Endothelial cell of umbilical vein (primary cell): ENCODE results near the gene ATP8A2. TPM values are rescaled to one million over a fixed set of nuclear protein-coding genes. Genes with fewer than 3 reads are reported as not detected.

Experiments used
- BruUV-seq: library from RNA; stranded (reverse); fragments of 400-500 nt; replicated peaks from 2 replicates; lab custom pipeline; 2021; lab: Mats Ljungman, UMichigan
- CTCF ChIA-PET: fragments of 300-600, 350-600 bp; sonication (Branson Sonifier 250); formaldehyde crosslinking; loops from one replicate; lab custom pipeline; 2021; ENCODE audit warnings: antibody characterized with exemption, inconsistent platforms; lab: Charles Lee
- POLR2A ChIA-PET: fragments of 300-600, 350-600 bp; sonication (Branson Sonifier 250); formaldehyde crosslinking; loops from one replicate; lab custom pipeline; 2021; ENCODE audit warnings: antibody characterized with exemption, inconsistent platforms; lab: Charles Lee
- DNase-seq: peaks from one replicate; pipeline ENCODE4 v3.0.0-alpha.2; 2011; ENCODE audit warnings: low read depth, low spot score
- FAIRE-seq: peaks from 2 replicates; lab custom pipeline; 2011; peaks lifted over from hg19 to GRCh38; lab: Jason Lieb, UNC
- H2AFZ ChIP-seq: 2 replicates; pipeline ENCODE4 v1.6.0; 2012; ENCODE audit warnings: low read depth, low read length, control low read depth, inconsistent platforms
- H3K27ac ChIP-seq: 2 replicates; pipeline ENCODE4 v1.5.1; 2011; ENCODE audit warnings: low read depth, mild to moderate bottlenecking, control low read depth, low read length, moderate library complexity; ENCODE audit not compliant: insufficient read depth
- H3K27me3 ChIP-seq, 2 experiments: 2 replicates each; pipeline versions ENCODE4 v1.6.0 to v1.6.1; 2011; ENCODE audit warnings: low read length in 2 of 2, mixed read lengths in 1 of 2; ENCODE audit not compliant: control insufficient read depth in 2 of 2, insufficient read depth in 2 of 2
- H3K36me3 ChIP-seq, 2 experiments: 2 replicates in 1 of 2; 3 replicates in 1 of 2; pipeline ENCODE4 v1.5.1; 2011; ENCODE audit warnings: low read length in 2 of 2, mild to moderate bottlenecking in 1 of 2, moderate library complexity in 1 of 2; ENCODE audit not compliant: control insufficient read depth in 2 of 2, insufficient read depth in 2 of 2; ENCODE audit errors: extremely low read depth in 1 of 2
- H3K4me1 ChIP-seq: 3 replicates; pipeline ENCODE4 v1.5.1; 2011; ENCODE audit warnings: mild to moderate bottlenecking, low read length; ENCODE audit not compliant: control insufficient read depth, insufficient read depth; ENCODE audit errors: extremely low read depth
- H3K4me2 ChIP-seq: 2 replicates; pipeline ENCODE4 v1.6.1; 2011; ENCODE audit warnings: low read length, control low read depth, mixed read lengths; ENCODE audit not compliant: insufficient read depth
- H3K4me3 ChIP-seq, 3 experiments: fragments of 200-600 bp in 1 of 3; sonication (generic), shearing (Covaris generic) in 1 of 3; replicated peaks in 1 of 3; 2 replicates each; pipeline ENCODE4 v1.5.1; 2011 to 2016; ENCODE audit warnings: control low read depth in 3 of 3, low read length in 3 of 3, mild to moderate bottlenecking in 2 of 3, inconsistent platforms in 1 of 3, low read depth in 1 of 3, moderate library complexity in 1 of 3; ENCODE audit not compliant: insufficient read depth in 1 of 3
- H3K79me2 ChIP-seq: 2 replicates; pipeline ENCODE4 v1.6.0; 2012; ENCODE audit warnings: low read length, inconsistent platforms; ENCODE audit not compliant: control insufficient read depth, insufficient read depth
- H3K9ac ChIP-seq: replicated peaks from 2 replicates; pipeline ENCODE3; 2011; ENCODE audit warnings: low read length, control low read depth; ENCODE audit not compliant: insufficient read depth; ENCODE audit errors: extremely low read depth
- H3K9me1 ChIP-seq: replicated peaks from 3 replicates; pipeline ENCODE4 v1.6.0; 2011; ENCODE audit warnings: mild to moderate bottlenecking, low read length; ENCODE audit not compliant: control insufficient read depth, insufficient read depth; ENCODE audit errors: extremely low read depth
- H3K9me3 ChIP-seq: replicated peaks from 2 replicates; pipeline ENCODE4 v1.5.1; 2012; ENCODE audit warnings: low read length, inconsistent platforms; ENCODE audit not compliant: control insufficient read depth, insufficient read depth
- H4K20me1 ChIP-seq: replicated peaks from 2 replicates; pipeline ENCODE3; 2011; ENCODE audit warnings: mild to moderate bottlenecking, low read length; ENCODE audit not compliant: control insufficient read depth, insufficient read depth; ENCODE audit errors: extremely low read depth
- EZH2 ChIP-seq: IDR thresholded peaks from 2 replicates; pipeline ENCODE4 v1.6.1; 2012; ENCODE audit warnings: borderline replicate concordance, low read depth, mild to moderate bottlenecking, moderate library complexity, low read length, inconsistent platforms; ENCODE audit not compliant: severe bottlenecking
- FOS ChIP-seq: IDR thresholded peaks from 2 replicates; pipeline ENCODE4 v1.6.1; 2011; ENCODE audit warnings: mild to moderate bottlenecking, low read length, moderate library complexity, borderline replicate concordance; ENCODE audit not compliant: insufficient read depth
- JUN ChIP-seq: IDR thresholded peaks from 2 replicates; pipeline ENCODE4 v1.6.1; 2011; ENCODE audit warnings: borderline replicate concordance, low read depth; ENCODE audit not compliant: insufficient read length, insufficient read depth
- MAX ChIP-seq: IDR thresholded peaks from 2 replicates; pipeline ENCODE4 v1.6.1; 2011; ENCODE audit not compliant: insufficient read depth, insufficient read length
- MYC ChIP-seq: IDR thresholded peaks from one replicate; pipeline ENCODE4 v1.6.1; 2011; ENCODE audit warnings: mild to moderate bottlenecking, low read depth, low read length
- POLR2A ChIP-seq: IDR thresholded peaks from 2 replicates; pipeline ENCODE4 v1.6.1; 2012; ENCODE audit warnings: low read depth, mild to moderate bottlenecking, control low read depth, low read length
- POLR2AphosphoS5 ChIP-seq: IDR thresholded peaks from 2 replicates; pipeline ENCODE4 v1.6.1; 2012; ENCODE audit warnings: low read depth, mild to moderate bottlenecking, control low read depth, low read length, moderate library complexity; ENCODE audit not compliant: insufficient read depth
- dilution Hi-C: fragments of 300-500 bp; cut with MboI; formaldehyde crosslinking; loops from one replicate; pipeline ENCODE4 v1.15.0; 2019; ENCODE audit warnings: low sequenced_read_pairs; ENCODE audit not compliant: extremely low pct_ligation_motif_present
- intact Hi-C: fragments of 100-400 bp; cut with micrococcal nuclease; formaldehyde crosslinking; loops from one replicate; pipeline ENCODE4 v1.10.0; 2022
- polyA plus RNA-seq, 4 experiments: library from polyadenylated mRNA; depleted of rRNA in 3 of 4; stranded (reverse) in 3 of 4; unstranded in 1 of 4; fragments of >200 nt; gene quantifications; 2 replicates each; pipeline versions ENCODE4 v1.2.1 to v1.2.3, GENCODE V29; 2011 to 2012; ENCODE audit warnings: missing spikeins in 1 of 4
- total RNA-seq: library from RNA; stranded (reverse); gene quantifications from 2 replicates; pipeline ENCODE4 v1.2.3, GENCODE V29; 2021

The ATP8A2 gene
- total and polyA plus RNA-seq, 2 donors (not counting 3 experiments of a cell fraction or from before 2014, with no cell fraction given), result 0.11 to 0.49 TPM

GRCh38 chr13:25742220-25742619 lies 370.4 kb downstream of the ATP8A2 start:
- POLR2A ChIA-PET, result no interaction called here
- no TSS peak for BruUV-seq
- Histone ChIP-seq H3K27ac (no peak overlapping the region), H2AFZ (no peak overlapping the region), H3K4me1 (no peaks in the 10 kb centered on the region), H3K9ac (no peak overlapping the region), H3K4me3 (no peak overlapping the region), H3K79me2 (no peaks in the 10 kb centered on the region), H3K36me3 (no peaks in the 10 kb centered on the region), H3K27me3 (peaks cover 0 to 2% of the 10 kb centered on the region in 2 experiments), H4K20me1 (no peaks in the 10 kb centered on the region), H3K9me1 (no peaks in the 10 kb centered on the region), H3K4me2 (no peak overlapping the region), H3K9me3 (no peaks in the 10 kb centered on the region)
- DNase-seq, result no peak
- FAIRE-seq, result no peak
- dilution Hi-C loops, result no loop called here
- intact Hi-C loops, result no loop called here
- TF ChIP-seq POLR2A, result no peak
- no peak for TF ChIP-seq FOS
- TF ChIP-seq JUN, result no peak
- TF ChIP-seq EZH2, result no peak
- CTCF ChIA-PET, result no interaction called here

DNA sequence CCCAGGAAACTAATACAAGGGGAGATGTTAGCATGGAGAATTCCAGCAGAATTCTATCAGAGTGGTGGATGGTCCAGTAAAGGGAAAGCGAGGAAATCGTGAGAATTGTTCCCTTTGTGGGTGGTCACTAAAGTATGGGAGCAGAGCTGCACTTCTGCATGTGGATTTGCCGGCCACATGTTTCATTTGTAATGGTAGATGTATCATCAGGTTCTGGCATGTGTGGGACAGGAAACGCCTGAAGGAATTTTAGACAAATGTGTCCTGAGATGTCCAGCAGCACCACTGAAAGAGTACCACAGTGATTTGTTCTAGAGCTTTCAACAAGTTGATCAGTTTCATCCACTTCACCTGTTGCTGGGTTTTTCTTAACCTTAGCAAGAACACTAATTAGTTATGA lies 371.6 kb downstream of the ATP8A2 start:
- peaks cover 0 to 3% of the 10 kb centered on the region in 2 experiments for H3K27me3 ChIP-seq
- no peak overlapping the region for H3K27ac ChIP-seq
- H4K20me1 ChIP-seq, result no peaks in the 10 kb centered on the region
- H3K79me2 ChIP-seq, result no peaks in the 10 kb centered on the region
- no peaks in the 10 kb centered on the region for H3K9me3 ChIP-seq
- H3K4me2 ChIP-seq, result no peak overlapping the region
- no TSS peak for BruUV-seq
- FAIRE-seq (no peak), DNase-seq (no peak)
- no peak overlapping the region for H2AFZ ChIP-seq
- TF ChIP-seq MAX (no peak), EZH2 (no peak), POLR2A (no peak), JUN (no peak), POLR2AphosphoS5 (no peak), MYC (no peak)
- dilution Hi-C loops (no loop called here), intact Hi-C loops (no loop called here)
- no peak overlapping the region for H3K9ac ChIP-seq
- ChIA-PET POLR2A (no interaction called here), CTCF (no interaction called here)
- H3K36me3 ChIP-seq, result no peaks in the 10 kb centered on the region
- no peak overlapping the region for H3K4me3 ChIP-seq
- no peaks in the 10 kb centered on the region for H3K4me1 ChIP-seq
- no peaks in the 10 kb centered on the region for H3K9me1 ChIP-seq
